Neural cell (in vitro differentiated cells): ENCODE results near the gene RAD50. TPM values are rescaled to one million over a fixed set of nuclear protein-coding genes. Genes with fewer than 3 reads are reported as not detected.

Experiments
- H2AFZ ChIP-seq: fragments of 200-600, 300-800 bp; sonication (generic), shearing (Covaris generic); 2 replicates; pipeline ENCODE4 v1.6.0; 2014; ENCODE audit warnings: low read depth, mild to moderate bottlenecking, antibody characterized with exemption, low read length, moderate library complexity
- H3F3A ChIP-seq: fragments of 200-600 bp; shearing (Covaris generic); 2 replicates; pipeline ENCODE4 v1.6.1; 2016; ENCODE audit warnings: mild to moderate bottlenecking, moderate library complexity, mixed read lengths, antibody characterized with exemption, low read length; ENCODE audit not compliant: insufficient read depth, poor library complexity, severe bottlenecking
- H3K27ac ChIP-seq: fragments of 200-600, 300-800 bp; sonication (generic), shearing (Covaris generic); 2 replicates; pipeline ENCODE4 v1.5.1; 2014; ENCODE audit warnings: mild to moderate bottlenecking, low read length, moderate library complexity
- H3K27me3 ChIP-seq: fragments of 300-800, 200-600 bp; sonication (generic), shearing (Covaris generic); 2 replicates; pipeline ENCODE4 v1.6.0; 2014; ENCODE audit warnings: mild to moderate bottlenecking, low read depth, low read length, moderate library complexity; ENCODE audit not compliant: insufficient read depth
- H3K36me3 ChIP-seq: fragments of 300-800, 200-600 bp; sonication (generic), shearing (Covaris generic); 2 replicates; pipeline ENCODE4 v1.5.1; 2014; ENCODE audit warnings: mild to moderate bottlenecking, antibody characterized with exemption, low read length, moderate library complexity; ENCODE audit not compliant: insufficient read depth
- H3K4me2 ChIP-seq: fragments of 300-800, 200-600 bp; sonication (generic), shearing (Covaris generic); 2 replicates; pipeline ENCODE4 v1.6.0; 2014; ENCODE audit warnings: mild to moderate bottlenecking, low read length
- H3K4me3 ChIP-seq: fragments of 300-800, 200-600 bp; sonication (generic), shearing (Covaris generic); 2 replicates; pipeline ENCODE4 v1.5.1; 2014; ENCODE audit warnings: mild to moderate bottlenecking, low read length, moderate library complexity
- H3K79me2 ChIP-seq: fragments of 200-600 bp; shearing (Covaris generic); replicated peaks from 2 replicates; pipeline ENCODE4 v1.6.0; 2014; ENCODE audit warnings: mild to moderate bottlenecking, low read length, moderate library complexity; ENCODE audit not compliant: insufficient read depth
- H3K9ac ChIP-seq: fragments of 300-800, 200-600 bp; sonication (generic), shearing (Covaris generic); 2 replicates; pipeline ENCODE4 v1.6.1; 2016; ENCODE audit warnings: mild to moderate bottlenecking, low read length, mixed read lengths
- H3K9me2 ChIP-seq: fragments of 200-600 bp; shearing (Covaris generic); 2 replicates; pipeline ENCODE4 v1.6.1; 2016; ENCODE audit warnings: mild to moderate bottlenecking, low read length, mixed read lengths; ENCODE audit not compliant: insufficient read depth
- H3K9me3 ChIP-seq: fragments of 200-600, 300-800 bp; sonication (generic), shearing (Covaris generic); 2 replicates; pipeline ENCODE4 v1.6.1; 2016; ENCODE audit warnings: mild to moderate bottlenecking, mixed run types, low read length, moderate library complexity, mixed read lengths
- H4K20me1 ChIP-seq: fragments of 200-600 bp; shearing (Covaris generic); 2 replicates; pipeline ENCODE4 v1.6.1; 2016; ENCODE audit warnings: mild to moderate bottlenecking, mixed run types; ENCODE audit not compliant: insufficient read depth
- CTCF ChIP-seq: fragments of 450-650 bp; IDR thresholded peaks from 2 replicates; pipeline ENCODE4 v1.5.1; 2014; ENCODE audit warnings: antibody characterized with exemption, mild to moderate bottlenecking, moderate library complexity; ENCODE audit not compliant: poor library complexity, severe bottlenecking
- EP300 ChIP-seq: fragments of 450-650 bp; conservative IDR thresholded peaks from 2 replicates; pipeline ENCODE4 v1.6.1; 2014; ENCODE audit warnings: antibody characterized with exemption, mild to moderate bottlenecking, moderate library complexity; ENCODE audit not compliant: poor library complexity, severe bottlenecking
- EZH2 ChIP-seq: fragments of 200-600, 300-800 bp; shearing (Covaris generic), sonication (generic); IDR thresholded peaks from 2 replicates; pipeline ENCODE4 v1.6.1; 2014; ENCODE audit warnings: antibody characterized with exemption, low read length, borderline replicate concordance, mild to moderate bottlenecking; ENCODE audit not compliant: insufficient read depth, poor library complexity, severe bottlenecking
- MXI1 ChIP-seq: fragments of 450-650 bp; conservative IDR thresholded peaks from 2 replicates; pipeline ENCODE4 v1.6.1; 2014; ENCODE audit warnings: antibody characterized with exemption, mild to moderate bottlenecking; ENCODE audit not compliant: poor library complexity, severe bottlenecking
- POLR2AphosphoS5 ChIP-seq: IDR thresholded peaks from 2 replicates; pipeline ENCODE4 v1.6.1; 2012
- RAD21 ChIP-seq: fragments of 450-650 bp; conservative IDR thresholded peaks from 2 replicates; pipeline ENCODE4 v1.6.1; 2014; ENCODE audit warnings: antibody characterized with exemption, mild to moderate bottlenecking, moderate library complexity
- REST ChIP-seq: IDR thresholded peaks from 2 replicates; pipeline ENCODE4 v1.6.1; 2012; ENCODE audit warnings: borderline replicate concordance
- SMC3 ChIP-seq: fragments of 450-650 bp; conservative IDR thresholded peaks from 2 replicates; pipeline ENCODE4 v1.6.1; 2014; ENCODE audit warnings: antibody characterized with exemption, mild to moderate bottlenecking, moderate library complexity; ENCODE audit not compliant: poor library complexity
- TAF1 ChIP-seq: IDR thresholded peaks from 2 replicates; pipeline ENCODE4 v1.6.1; 2012; ENCODE audit warnings: low read depth
- polyA plus RNA-seq: library from polyadenylated mRNA; depleted of rRNA; stranded (reverse); fragments of >200 nt; gene quantifications from 2 replicates; pipeline ENCODE4 v1.2.3, GENCODE V29; 2014

RAD50 gene
- polyA plus RNA-seq, 1 donor from 2014 or later = 6.7 TPM

- Histone ChIP-seq H4K20me1 (no peaks in the 10 kb centered on the region), H3K9me3 (no peaks in the 10 kb centered on the region), H2AFZ (no peak overlapping the region), H3K9ac (no peak overlapping the region), H3K36me3 (no peaks in the 10 kb centered on the region), H3F3A (no peaks in the 10 kb centered on the region), H3K27ac (no peak overlapping the region), H3K79me2 (no peaks in the 10 kb centered on the region), H3K4me2 (no peak overlapping the region), H3K4me3 (no peak overlapping the region), H3K27me3 (no peaks in the 10 kb centered on the region), H3K9me2 (no peaks in the 10 kb centered on the region)
- TF ChIP-seq CTCF (peak; percentile 27), RAD21 (no peak), MXI1 (no peak), SMC3 (no peak), EZH2 (no peak), REST (no peak), POLR2AphosphoS5 (no peak)
Measured at GRCh38 chr5:132591145-132591544, 34.4 kb downstream of the RAD50 start.

GRCh38 chr5:132592521-132592920 is 35.7 kb downstream of the RAD50 start:
- no peaks in the 10 kb centered on the region for H3F3A ChIP-seq
- no peaks in the 10 kb centered on the region for H3K9me3 ChIP-seq
- no peaks in the 10 kb centered on the region for H3K9me2 ChIP-seq
- no peaks in the 10 kb centered on the region for H3K27me3 ChIP-seq
- H3K9ac ChIP-seq = no peak overlapping the region
- H3K4me3 ChIP-seq = no peak overlapping the region
- no peak overlapping the region for H3K4me2 ChIP-seq
- no peak overlapping the region for H2AFZ ChIP-seq
- no peaks in the 10 kb centered on the region for H4K20me1 ChIP-seq
- no peak for TF ChIP-seq REST
- no peak for TF ChIP-seq CTCF
- TF ChIP-seq EP300 = no peak
- no peak for TF ChIP-seq RAD21
- no peak for TF ChIP-seq SMC3
- no peak for TF ChIP-seq EZH2
- TF ChIP-seq POLR2AphosphoS5 = no peak
- no peak for TF ChIP-seq TAF1
- TF ChIP-seq MXI1 = no peak
- no peak overlapping the region for H3K27ac ChIP-seq
- no peaks in the 10 kb centered on the region for H3K36me3 ChIP-seq
- no peaks in the 10 kb centered on the region for H3K79me2 ChIP-seq
